ENCODE data around the gene STK17A. TPM values are rescaled to one million over a fixed set of nuclear protein-coding genes. Genes with fewer than 3 reads are reported as not detected.

Gene STK17A
- total RNA-seq, 1 experiment from 2014 or later: 21.3 TPM

DNA sequence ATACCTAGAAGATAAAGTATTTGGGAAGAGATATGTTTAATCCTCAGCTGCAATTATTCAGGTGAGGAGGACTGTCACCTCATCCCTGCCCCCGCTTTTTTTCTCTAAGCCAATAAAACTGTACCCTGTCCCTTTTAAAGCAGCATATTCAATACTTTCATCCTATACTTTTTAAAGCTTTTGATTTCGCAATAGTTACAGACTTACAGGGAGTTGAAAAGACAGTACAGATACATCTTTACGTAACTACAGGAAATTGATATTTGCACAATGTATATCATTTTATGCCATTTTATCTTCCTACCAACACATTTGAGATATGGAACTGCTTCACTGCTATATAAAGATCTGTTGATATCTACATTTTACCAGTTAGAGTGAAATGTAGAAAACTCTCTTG, 47.6 kb downstream of the STK17A start:
- POLR2A ChIA-PET: no interaction called here
- intact Hi-C loops (cut with micrococcal nuclease; ENCODE audit: unreplicated experiment) (no loop called here), in situ Hi-C loops (cut with HindIII; ENCODE audit: low pct_unique_long_range_greater_than_20kb, low sequenced_read_pairs) (no loop called here)
- H3K27me3 ChIP-seq (ENCODE audit: control insufficient read depth, insufficient read depth, low read length): no peaks in the 10 kb centered on the region
- no peaks in the 10 kb centered on the region for H3K9me3 ChIP-seq (ENCODE audit: control insufficient read depth, insufficient read depth, low read depth, low read length)
- H3K4me1 ChIP-seq (ENCODE audit: control insufficient read depth, insufficient read depth, low read length): no peaks in the 10 kb centered on the region
- no peaks in the 10 kb centered on the region; the same call in none of the 2 replicates for H3K36me3 ChIP-seq (ENCODE audit: control insufficient read depth, insufficient read depth, low read length)
- CTCF ChIA-PET: no interaction called here
- no TSS peak for BruUV-seq (replicated peaks)
- no peak overlapping the region for H3K27ac ChIP-seq (ENCODE audit: low read length)
- TF ChIP-seq TCF7L2 (IDR thresholded peaks at IDR 0.05; ENCODE audit: low read depth, low read length): no peak
- TF ChIP-seq, protein P1, sequence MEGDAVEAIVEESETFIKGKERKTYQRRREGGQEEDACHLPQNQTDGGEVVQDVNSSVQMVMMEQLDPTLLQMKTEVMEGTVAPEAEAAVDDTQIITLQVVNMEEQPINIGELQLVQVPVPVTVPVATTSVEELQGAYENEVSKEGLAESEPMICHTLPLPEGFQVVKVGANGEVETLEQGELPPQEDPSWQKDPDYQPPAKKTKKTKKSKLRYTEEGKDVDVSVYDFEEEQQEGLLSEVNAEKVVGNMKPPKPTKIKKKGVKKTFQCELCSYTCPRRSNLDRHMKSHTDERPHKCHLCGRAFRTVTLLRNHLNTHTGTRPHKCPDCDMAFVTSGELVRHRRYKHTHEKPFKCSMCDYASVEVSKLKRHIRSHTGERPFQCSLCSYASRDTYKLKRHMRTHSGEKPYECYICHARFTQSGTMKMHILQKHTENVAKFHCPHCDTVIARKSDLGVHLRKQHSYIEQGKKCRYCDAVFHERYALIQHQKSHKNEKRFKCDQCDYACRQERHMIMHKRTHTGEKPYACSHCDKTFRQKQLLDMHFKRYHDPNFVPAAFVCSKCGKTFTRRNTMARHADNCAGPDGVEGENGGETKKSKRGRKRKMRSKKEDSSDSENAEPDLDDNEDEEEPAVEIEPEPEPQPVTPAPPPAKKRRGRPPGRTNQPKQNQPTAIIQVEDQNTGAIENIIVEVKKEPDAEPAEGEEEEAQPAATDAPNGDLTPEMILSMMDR (IDR thresholded peaks at IDR 0.05): no peak
- TF ChIP-seq SIN3A (IDR thresholded peaks at IDR 0.05; ENCODE audit: borderline replicate concordance, insufficient read depth, low read depth, low read length): no peak
- no peak for TF ChIP-seq POLR2AphosphoS5 (IDR thresholded peaks at IDR 0.05; ENCODE audit: low read depth, low read length)
- TF ChIP-seq, protein P2, sequence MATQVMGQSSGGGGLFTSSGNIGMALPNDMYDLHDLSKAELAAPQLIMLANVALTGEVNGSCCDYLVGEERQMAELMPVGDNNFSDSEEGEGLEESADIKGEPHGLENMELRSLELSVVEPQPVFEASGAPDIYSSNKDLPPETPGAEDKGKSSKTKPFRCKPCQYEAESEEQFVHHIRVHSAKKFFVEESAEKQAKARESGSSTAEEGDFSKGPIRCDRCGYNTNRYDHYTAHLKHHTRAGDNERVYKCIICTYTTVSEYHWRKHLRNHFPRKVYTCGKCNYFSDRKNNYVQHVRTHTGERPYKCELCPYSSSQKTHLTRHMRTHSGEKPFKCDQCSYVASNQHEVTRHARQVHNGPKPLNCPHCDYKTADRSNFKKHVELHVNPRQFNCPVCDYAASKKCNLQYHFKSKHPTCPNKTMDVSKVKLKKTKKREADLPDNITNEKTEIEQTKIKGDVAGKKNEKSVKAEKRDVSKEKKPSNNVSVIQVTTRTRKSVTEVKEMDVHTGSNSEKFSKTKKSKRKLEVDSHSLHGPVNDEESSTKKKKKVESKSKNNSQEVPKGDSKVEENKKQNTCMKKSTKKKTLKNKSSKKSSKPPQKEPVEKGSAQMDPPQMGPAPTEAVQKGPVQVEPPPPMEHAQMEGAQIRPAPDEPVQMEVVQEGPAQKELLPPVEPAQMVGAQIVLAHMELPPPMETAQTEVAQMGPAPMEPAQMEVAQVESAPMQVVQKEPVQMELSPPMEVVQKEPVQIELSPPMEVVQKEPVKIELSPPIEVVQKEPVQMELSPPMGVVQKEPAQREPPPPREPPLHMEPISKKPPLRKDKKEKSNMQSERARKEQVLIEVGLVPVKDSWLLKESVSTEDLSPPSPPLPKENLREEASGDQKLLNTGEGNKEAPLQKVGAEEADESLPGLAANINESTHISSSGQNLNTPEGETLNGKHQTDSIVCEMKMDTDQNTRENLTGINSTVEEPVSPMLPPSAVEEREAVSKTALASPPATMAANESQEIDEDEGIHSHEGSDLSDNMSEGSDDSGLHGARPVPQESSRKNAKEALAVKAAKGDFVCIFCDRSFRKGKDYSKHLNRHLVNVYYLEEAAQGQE (IDR thresholded peaks at IDR 0.05; ENCODE audit: insufficient read depth in 1 of 2, low read depth in 2 of 2, low read length in 1 of 2): no peak
- DNase-seq (ENCODE audit: low read depth, low spot score) (no peak), ATAC-seq (no peak)
- H3K4me3 ChIP-seq (ENCODE audit: low read depth in 2 of 2, low read length in 2 of 2): no peak overlapping the region

DNA sequence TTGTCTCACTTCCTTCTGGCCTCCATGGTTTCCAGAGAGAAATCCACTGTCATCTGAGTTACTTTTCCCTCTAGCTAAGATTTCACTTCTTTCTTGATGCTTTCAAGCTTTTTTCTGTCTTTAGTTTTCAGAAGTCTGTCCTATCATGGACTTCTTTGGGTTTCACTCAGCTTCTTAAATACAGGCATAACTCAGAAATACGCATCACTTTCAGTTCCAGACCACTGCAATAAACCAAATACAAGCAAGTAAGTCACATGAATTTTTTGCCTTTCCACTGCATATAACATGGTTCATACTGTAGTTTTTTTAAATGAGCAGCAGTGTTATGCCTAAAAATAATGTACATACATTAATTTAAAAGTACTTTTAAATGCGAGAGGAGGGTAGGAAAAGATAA, 48.7 kb downstream of the STK17A start:
- H3K4me1 ChIP-seq (ENCODE audit: control insufficient read depth, insufficient read depth, low read length): peaks cover 3% of the 10 kb centered on the region; the same call in 1 of the 2 replicates
- intact Hi-C loops (cut with micrococcal nuclease; ENCODE audit: unreplicated experiment): no loop called here
- no peak for DNase-seq (ENCODE audit: low read depth, low spot score)
- no peaks in the 10 kb centered on the region for H3K27me3 ChIP-seq (ENCODE audit: control insufficient read depth, insufficient read depth, low read length)
- TF ChIP-seq POLR2AphosphoS5 (IDR thresholded peaks at IDR 0.05; ENCODE audit: low read depth, low read length) (no peak), TCF7L2 (IDR thresholded peaks at IDR 0.05; ENCODE audit: low read depth, low read length) (no peak), SIN3A (IDR thresholded peaks at IDR 0.05; ENCODE audit: borderline replicate concordance, insufficient read depth, low read depth, low read length) (no peak)
- TF ChIP-seq, protein P1 (IDR thresholded peaks at IDR 0.05): no peak
- TF ChIP-seq, protein P2 (IDR thresholded peaks at IDR 0.05; ENCODE audit: insufficient read depth in 1 of 2, low read depth in 2 of 2, low read length in 1 of 2): no peak
- H3K36me3 ChIP-seq (ENCODE audit: control insufficient read depth, insufficient read depth, low read length): peaks cover 5% of the 10 kb centered on the region; the same call in 1 of the 2 replicates
- H3K27ac ChIP-seq (ENCODE audit: low read length): no peak overlapping the region
- POLR2A ChIA-PET: no interaction called here
- in situ Hi-C loops (cut with HindIII; ENCODE audit: low pct_unique_long_range_greater_than_20kb, low sequenced_read_pairs): no loop called here
- no peak overlapping the region for H3K4me3 ChIP-seq (ENCODE audit: low read depth in 2 of 2, low read length in 2 of 2)
- BruUV-seq (replicated peaks): no TSS peak
- H3K9me3 ChIP-seq (ENCODE audit: control insufficient read depth, insufficient read depth, low read depth, low read length): no peaks in the 10 kb centered on the region
- CTCF ChIA-PET: no interaction called here
- no peak for ATAC-seq
